Parathyroid adenoma (tissue), 2 donors: Measurements from ENCODE around the gene MAP3K5.
"Not testable (repeated sequence)": the region's sequence is repeated elsewhere in the genome, so short reads cannot be mapped to it uniquely, and the experiment has no call there.

Experiments
- H2AFZ ChIP-seq: fragments of 300-600 bp; sonication (generic); one replicate; pipeline ENCODE4 v1.7.0; 2017; ENCODE audit warnings: antibody characterized with exemption, mild to moderate bottlenecking
- H3K27ac ChIP-seq: fragments of 300-600 bp; sonication (generic); one replicate; pipeline ENCODE4 v1.7.0; 2017
- H3K27me3 ChIP-seq: fragments of 300-600 bp; sonication (generic); one replicate; pipeline ENCODE4 v1.7.0; 2017; ENCODE audit warnings: low read length; ENCODE audit not compliant: control insufficient read depth, insufficient read depth
- H3K36me3 ChIP-seq: fragments of 300-600 bp; sonication (generic); one replicate; pipeline ENCODE4 v1.7.0; 2017; ENCODE audit warnings: low read length; ENCODE audit not compliant: control insufficient read depth, insufficient read depth
- H3K4me1 ChIP-seq: fragments of 300-600 bp; sonication (generic); one replicate; pipeline ENCODE4 v1.7.0; 2017; ENCODE audit warnings: control low read depth
- H3K4me2 ChIP-seq: fragments of 300-600 bp; sonication (generic); one replicate; pipeline ENCODE4 v1.7.0; 2017; ENCODE audit warnings: low read length
- H3K4me3 ChIP-seq: fragments of 300-600 bp; sonication (generic); one replicate; pipeline ENCODE4 v1.7.0; 2017; ENCODE audit warnings: low read depth, low read length
- H3K79me2 ChIP-seq: fragments of 300-600 bp; sonication (generic); one replicate; pipeline ENCODE4 v1.7.0; 2017; ENCODE audit warnings: control low read depth
- H3K9ac ChIP-seq: fragments of 300-600 bp; sonication (generic); one replicate; pipeline ENCODE4 v1.7.0; 2017; ENCODE audit warnings: mild to moderate bottlenecking
- H3K9me3 ChIP-seq: fragments of 300-600 bp; sonication (generic); one replicate; pipeline ENCODE4 v1.7.0; 2017; ENCODE audit warnings: low read length; ENCODE audit not compliant: control insufficient read depth
- CTCF ChIP-seq: fragments of 300-600 bp; sonication (generic); IDR thresholded peaks from one replicate; pipeline ENCODE4 v1.7.0; 2017; ENCODE audit warnings: antibody characterized with exemption, mild to moderate bottlenecking
- donor health status: primary hyperparathyroidism.

The MAP3K5 gene

GRCh38 chr6:136591617-136592016 is 200.7 kb downstream of the MAP3K5 start:
- Histone ChIP-seq H3K79me2 (no peaks in the 10 kb centered on the region), H2AFZ (no peak overlapping the region), H3K36me3 (no peaks in the 10 kb centered on the region), H3K4me1 (peaks cover 4% of the 10 kb centered on the region), H3K4me2 (no peak overlapping the region), H3K4me3 (no peak overlapping the region), H3K27me3 (no peaks in the 10 kb centered on the region), H3K27ac (no peak overlapping the region), H3K9me3 (no peaks in the 10 kb centered on the region), H3K9ac (no peak overlapping the region)
- no peak for TF ChIP-seq CTCF

DNA sequence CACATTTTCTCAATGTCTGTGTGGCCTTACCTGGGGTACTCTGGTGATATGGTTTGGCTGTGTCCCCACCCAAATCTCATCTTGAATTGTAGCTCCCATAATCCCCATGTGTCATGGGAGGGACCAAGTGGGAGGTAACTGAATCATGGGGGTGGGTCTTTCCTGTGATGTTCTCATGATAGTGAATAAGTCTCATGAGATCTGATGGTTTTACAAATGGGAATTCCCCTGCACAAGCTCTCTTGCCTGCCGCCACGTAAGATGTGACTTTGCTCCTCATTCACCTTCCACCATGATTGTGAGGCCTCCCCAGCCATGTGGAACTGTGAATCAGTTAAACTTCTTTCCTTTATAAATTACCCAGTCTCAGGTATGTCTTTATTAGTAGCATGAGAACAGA is 201.4 kb downstream of the MAP3K5 start:
- H3K4me1 ChIP-seq, H3K36me3 ChIP-seq, H3K27ac ChIP-seq, H3K4me2 ChIP-seq, H3K27me3 ChIP-seq, H2AFZ ChIP-seq, H3K4me3 ChIP-seq, H3K79me2 ChIP-seq, H3K9ac ChIP-seq, H3K9me3 ChIP-seq: not testable (repeated sequence)

DNA sequence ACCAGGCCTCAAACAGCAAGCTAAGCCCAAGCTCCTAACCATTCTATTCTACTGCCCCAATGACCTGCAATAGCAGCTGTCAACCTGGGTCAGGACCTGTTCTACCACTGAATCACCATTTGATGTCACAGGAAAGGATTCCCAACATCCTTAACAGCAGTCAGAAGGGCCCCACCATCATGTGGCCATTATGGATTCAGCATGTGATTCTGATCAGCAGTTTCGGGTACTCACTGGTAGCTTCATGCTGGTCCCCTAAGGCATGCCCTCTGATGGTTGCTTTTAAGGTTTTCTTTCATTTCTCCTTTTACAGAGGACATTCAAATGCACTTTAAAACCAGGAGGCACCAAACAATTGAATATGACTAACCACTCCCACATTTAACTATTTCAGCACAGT is 204.8 kb downstream of the MAP3K5 start:
- H3K4me2 ChIP-seq = no peak overlapping the region
- no peaks in the 10 kb centered on the region for H3K27me3 ChIP-seq
- no peak overlapping the region for H3K4me3 ChIP-seq
- H2AFZ ChIP-seq = no peak overlapping the region
- H3K4me1 ChIP-seq = no peaks in the 10 kb centered on the region
- H3K9ac ChIP-seq = no peak overlapping the region
- H3K36me3 ChIP-seq = no peaks in the 10 kb centered on the region
- H3K27ac ChIP-seq = no peak overlapping the region
- TF ChIP-seq CTCF = no peak
- H3K9me3 ChIP-seq = no peaks in the 10 kb centered on the region
- H3K79me2 ChIP-seq = no peaks in the 10 kb centered on the region

DNA sequence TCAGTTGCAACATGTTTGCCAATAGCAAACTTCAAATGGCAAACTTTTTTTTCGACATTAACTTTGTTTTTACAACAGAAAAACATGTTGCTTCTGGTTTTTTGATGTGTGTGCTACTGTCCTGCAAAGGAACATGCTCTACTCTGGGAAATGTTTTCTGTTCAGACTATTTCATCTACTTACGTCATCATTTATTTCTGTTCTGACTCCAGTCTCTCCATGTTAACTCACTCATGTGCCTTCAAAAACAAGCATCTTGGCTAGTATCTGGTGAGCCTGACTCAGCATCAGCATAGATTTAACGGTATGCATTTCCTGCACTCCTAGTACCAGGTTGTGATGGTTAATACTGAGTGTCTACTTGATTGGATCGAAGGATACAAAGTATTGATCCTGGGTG is 206.0 kb downstream of the MAP3K5 start:
- Histone ChIP-seq H2AFZ (no peak overlapping the region), H3K79me2 (no peaks in the 10 kb centered on the region), H3K4me3 (no peak overlapping the region), H3K27me3 (no peaks in the 10 kb centered on the region), H3K4me1 (no peaks in the 10 kb centered on the region), H3K4me2 (no peak overlapping the region), H3K36me3 (no peaks in the 10 kb centered on the region), H3K9me3 (no peaks in the 10 kb centered on the region), H3K27ac (no peak overlapping the region), H3K9ac (no peak overlapping the region)
- no peak for TF ChIP-seq CTCF

GRCh38 chr6:136585523-136585922 is 206.8 kb downstream of the MAP3K5 start:
- H2AFZ ChIP-seq, H3K79me2 ChIP-seq, H3K9ac ChIP-seq, H3K27ac ChIP-seq, H3K36me3 ChIP-seq, H3K27me3 ChIP-seq, H3K4me2 ChIP-seq, H3K4me1 ChIP-seq, H3K4me3 ChIP-seq, H3K9me3 ChIP-seq: not testable (repeated sequence)

- not testable (repeated sequence) for H3K79me2 ChIP-seq, H3K4me1 ChIP-seq, H2AFZ ChIP-seq, H3K9ac ChIP-seq, H3K4me3 ChIP-seq, H3K36me3 ChIP-seq, H3K4me2 ChIP-seq, H3K27ac ChIP-seq, H3K27me3 ChIP-seq, H3K9me3 ChIP-seq
These were observed 208.0 kb downstream of the MAP3K5 start for GRCh38 chr6:136584290-136584689.
